Measurements from ENCODE around the gene TRIM14. TPM values are rescaled to one million over a fixed set of nuclear protein-coding genes. Genes with fewer than 3 reads are reported as not detected.
A peak's percentile ranks its signal among the peaks of the same experiment; 100 is the strongest.
"Not testable (repeated sequence)": the region's sequence is repeated elsewhere in the genome, so short reads cannot be mapped to it uniquely, and the experiment has no call there.

Gene TRIM14
- total RNA-seq, 1 donor from 2014 or later = 41.5 TPM

DNA sequence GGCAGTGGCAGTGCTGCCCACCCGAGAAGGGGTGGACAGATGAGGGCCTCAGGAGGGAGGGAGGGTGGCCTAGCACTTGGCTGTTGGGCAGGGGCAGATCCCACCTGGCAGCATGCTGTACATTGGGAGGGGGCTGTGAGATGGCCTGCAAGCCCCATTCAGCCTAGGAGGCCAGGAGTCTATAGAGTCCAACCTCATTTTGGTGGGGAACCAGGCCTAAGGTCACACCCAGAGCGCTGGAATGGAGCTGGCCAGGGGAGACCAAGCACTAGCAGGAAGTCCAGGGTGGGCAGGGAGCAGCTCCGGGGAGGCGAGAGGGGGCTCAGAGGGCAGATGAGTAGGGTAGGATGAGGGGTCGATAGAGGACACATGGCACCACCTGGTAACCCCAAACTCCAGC, 22.9 kb downstream of the TRIM14 start:
- no peak overlapping the region for H3K4me3 Mint-ChIP-seq (ENCODE audit: low read depth)
- peaks cover 66% of the 10 kb centered on the region for H3K36me3 Mint-ChIP-seq (ENCODE audit: low read depth)
- H3K9me3 Mint-ChIP-seq = no peaks in the 10 kb centered on the region
- DNase-seq (ENCODE audit: low spot score) = no peak
- intact Hi-C loops (cut with micrococcal nuclease) = no loop called here
- H3K4me1 Mint-ChIP-seq (ENCODE audit: low read depth) = peaks cover 42% of the 10 kb centered on the region
- H3K27ac Mint-ChIP-seq = peak overlapping the region; percentile 39
- no peaks in the 10 kb centered on the region for H3K27me3 Mint-ChIP-seq (ENCODE audit: low read depth)

- peaks cover 38% of the 10 kb centered on the region for H3K4me1 Mint-ChIP-seq (ENCODE audit: low read depth)
These were observed 23.6 kb downstream of the TRIM14 start for GRCh38 chr9:98095401-98095800.

DNA sequence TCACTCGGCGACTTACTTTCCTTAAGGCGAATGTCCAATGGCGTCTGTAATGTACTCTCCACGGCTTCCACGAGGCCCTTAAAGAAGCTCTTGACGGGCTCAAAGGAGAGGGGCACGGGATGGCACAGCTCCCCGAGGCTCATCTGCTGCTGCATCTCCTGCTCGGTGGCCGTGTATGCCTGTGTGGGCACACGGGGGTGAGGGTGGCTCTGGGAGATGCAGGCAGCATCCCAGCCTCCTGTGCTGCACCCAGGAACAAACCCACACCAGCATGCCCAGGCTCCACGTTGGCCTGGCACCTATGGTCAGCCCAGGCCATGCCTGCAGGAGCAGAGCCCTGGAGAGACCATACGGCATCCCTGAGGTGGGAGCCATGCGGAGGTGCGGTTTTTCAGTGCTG, 24.2 kb downstream of the TRIM14 start:
- Mint-ChIP-seq H3K4me3 (ENCODE audit: low read depth) (no peak overlapping the region), H3K9me3 (no peaks in the 10 kb centered on the region), H3K36me3 (ENCODE audit: low read depth) (peaks cover 64% of the 10 kb centered on the region), H3K4me1 (ENCODE audit: low read depth) (peaks cover 35% of the 10 kb centered on the region), H3K27me3 (ENCODE audit: low read depth) (no peaks in the 10 kb centered on the region), H3K27ac (peak overlapping the region; percentile 32)
- intact Hi-C loops (cut with micrococcal nuclease) = no loop called here
- DNase-seq (ENCODE audit: low spot score) = no peak

More at GRCh38 chr9:98095401-98095800, 23.6 kb downstream of the TRIM14 start:
- H3K36me3 Mint-ChIP-seq (ENCODE audit: low read depth) = peaks cover 65% of the 10 kb centered on the region
- H3K9me3 Mint-ChIP-seq = no peaks in the 10 kb centered on the region
- intact Hi-C loops (cut with micrococcal nuclease) = no loop called here
- no peak overlapping the region for H3K4me3 Mint-ChIP-seq (ENCODE audit: low read depth)
- H3K27me3 Mint-ChIP-seq (ENCODE audit: low read depth) = no peaks in the 10 kb centered on the region
- DNase-seq (ENCODE audit: low spot score) = no peak
- H3K27ac Mint-ChIP-seq = no peak overlapping the region

DNA sequence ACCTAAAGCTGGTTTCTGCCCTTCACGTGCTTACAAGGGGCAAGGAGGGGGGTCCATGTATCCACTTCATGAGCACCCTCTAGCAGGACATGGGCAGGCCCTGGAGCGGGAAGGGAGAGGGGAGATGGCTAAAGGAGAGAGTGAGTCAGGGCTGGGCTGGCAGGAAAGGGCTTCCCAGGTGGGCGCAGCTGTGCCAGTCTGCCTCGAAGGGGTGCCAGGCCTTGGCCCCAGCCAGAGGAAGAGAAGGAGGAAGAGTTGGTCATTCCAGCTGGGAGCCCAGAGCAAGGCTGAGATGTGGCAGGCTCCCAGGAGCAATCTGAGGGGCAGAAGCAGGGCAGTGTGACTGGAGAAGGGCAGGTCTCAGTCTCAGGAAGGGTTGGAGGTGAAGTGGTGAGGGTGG, 24.7 kb downstream of the TRIM14 start:
- no peak for DNase-seq (ENCODE audit: low spot score)
- Mint-ChIP-seq H3K9me3 (no peaks in the 10 kb centered on the region), H3K36me3 (ENCODE audit: low read depth) (peaks cover 67% of the 10 kb centered on the region), H3K27me3 (ENCODE audit: low read depth) (no peaks in the 10 kb centered on the region), H3K4me1 (ENCODE audit: low read depth) (peaks cover 35% of the 10 kb centered on the region), H3K4me3 (ENCODE audit: low read depth) (no peak overlapping the region), H3K27ac (peak overlapping the region; percentile 32)
- intact Hi-C loops (cut with micrococcal nuclease) = no loop called here

DNA sequence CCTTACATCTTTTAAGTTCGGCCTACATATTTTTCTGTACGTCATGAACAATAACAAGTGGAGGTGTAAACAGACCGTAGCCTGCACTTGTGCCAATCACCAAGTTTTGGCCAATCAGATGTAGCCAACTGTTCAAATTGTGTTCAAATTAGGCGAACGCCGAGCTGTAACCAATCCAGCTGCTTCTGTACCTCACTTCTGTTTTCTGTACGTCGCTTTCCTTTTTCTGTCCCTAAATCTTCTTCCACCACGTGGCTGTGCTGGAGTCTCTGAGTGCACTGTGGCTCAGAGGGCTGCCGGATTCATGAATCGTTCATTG, 26.4 kb downstream of the TRIM14 start:
- Mint-ChIP-seq H3K27ac (peak overlapping the region; percentile 64), H3K4me1 (ENCODE audit: low read depth) (peaks cover 30% of the 10 kb centered on the region), H3K27me3 (ENCODE audit: low read depth) (no peaks in the 10 kb centered on the region), H3K4me3 (ENCODE audit: low read depth) (no peak overlapping the region), H3K9me3 (no peaks in the 10 kb centered on the region), H3K36me3 (ENCODE audit: low read depth) (peaks cover 65% of the 10 kb centered on the region)
- intact Hi-C loops (cut with micrococcal nuclease) = no loop called here
- DNase-seq (ENCODE audit: low spot score) = no peak

GRCh38 chr9:98091735-98092612, 27.0 kb downstream of the TRIM14 start:
- Mint-ChIP-seq H3K36me3 (ENCODE audit: low read depth) (peaks cover 62% of the 10 kb centered on the region), H3K27ac (peak overlapping the region; percentile 54), H3K27me3 (ENCODE audit: low read depth) (no peaks in the 10 kb centered on the region), H3K4me1 (ENCODE audit: low read depth) (peaks cover 25% of the 10 kb centered on the region), H3K9me3 (no peaks in the 10 kb centered on the region), H3K4me3 (ENCODE audit: low read depth) (no peak overlapping the region)
- intact Hi-C loops (cut with micrococcal nuclease) = no loop called here
- DNase-seq (ENCODE audit: low spot score) = no peak

- H3K4me1 Mint-ChIP-seq (ENCODE audit: low read depth) = peaks cover 31% of the 10 kb centered on the region
- DNase-seq (ENCODE audit: low spot score); H3K9me3 Mint-ChIP-seq; intact Hi-C loops (cut with micrococcal nuclease); H3K4me3 Mint-ChIP-seq (ENCODE audit: low read depth); H3K27me3 Mint-ChIP-seq (ENCODE audit: low read depth); H3K27ac Mint-ChIP-seq: not testable (repeated sequence)
- peaks cover 62% of the 10 kb centered on the region for H3K36me3 Mint-ChIP-seq (ENCODE audit: low read depth)
These were observed 28.3 kb downstream of the TRIM14 start for GRCh38 chr9:98090674-98091073.

GRCh38 chr9:98087420-98088354, 31.3 kb downstream of the TRIM14 start:
- intact Hi-C loops (cut with micrococcal nuclease) = no loop called here
- Mint-ChIP-seq H3K9me3 (no peaks in the 10 kb centered on the region), H3K4me1 (ENCODE audit: low read depth) (peaks cover 19% of the 10 kb centered on the region), H3K36me3 (ENCODE audit: low read depth) (peaks cover 71% of the 10 kb centered on the region), H3K27ac (no peak overlapping the region), H3K4me3 (ENCODE audit: low read depth) (no peak overlapping the region), H3K27me3 (ENCODE audit: low read depth) (no peaks in the 10 kb centered on the region)
- no peak for DNase-seq (ENCODE audit: low spot score)

GRCh38 chr9:98086461-98086860, 32.6 kb downstream of the TRIM14 start:
- no peak for DNase-seq (ENCODE audit: low spot score)
- Mint-ChIP-seq H3K4me1 (ENCODE audit: low read depth) (peaks cover 25% of the 10 kb centered on the region), H3K4me3 (ENCODE audit: low read depth) (no peak overlapping the region), H3K36me3 (ENCODE audit: low read depth) (peaks cover 76% of the 10 kb centered on the region), H3K27ac (peak overlapping the region; percentile 24), H3K27me3 (ENCODE audit: low read depth) (no peaks in the 10 kb centered on the region), H3K9me3 (no peaks in the 10 kb centered on the region)
- intact Hi-C loops (cut with micrococcal nuclease) = no loop called here

DNA sequence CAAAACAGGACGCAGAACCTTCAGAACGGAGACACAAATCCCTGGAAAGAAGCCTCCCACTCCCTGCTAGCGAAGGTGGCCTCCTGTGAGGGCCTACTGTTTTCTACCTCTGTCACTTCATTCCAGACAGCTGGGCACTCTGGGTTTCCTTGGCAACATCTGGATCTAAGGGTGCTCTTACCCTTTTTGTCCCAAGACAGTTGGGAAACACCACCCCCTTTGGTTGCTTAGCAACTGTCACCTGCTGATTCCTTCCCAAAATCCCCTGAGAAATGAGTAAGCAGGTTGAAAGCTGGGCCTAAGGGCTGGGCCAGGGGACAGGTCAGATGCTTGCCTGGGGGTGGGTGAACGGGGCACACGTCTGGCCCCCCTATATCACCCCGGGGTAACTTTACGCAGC, 33.1 kb downstream of the TRIM14 start:
- no peaks in the 10 kb centered on the region for H3K27me3 Mint-ChIP-seq (ENCODE audit: low read depth)
- H3K4me1 Mint-ChIP-seq (ENCODE audit: low read depth) = peaks cover 30% of the 10 kb centered on the region
- intact Hi-C loops (cut with micrococcal nuclease) = no loop called here
- no peak for DNase-seq (ENCODE audit: low spot score)
- H3K9me3 Mint-ChIP-seq = no peaks in the 10 kb centered on the region
- H3K4me3 Mint-ChIP-seq (ENCODE audit: low read depth) = no peak overlapping the region
- H3K27ac Mint-ChIP-seq = peak overlapping the region; percentile 24
- peaks cover 82% of the 10 kb centered on the region for H3K36me3 Mint-ChIP-seq (ENCODE audit: low read depth)

- peaks cover 29% of the 10 kb centered on the region for H3K4me1 Mint-ChIP-seq (ENCODE audit: low read depth)
- no peak overlapping the region for H3K27ac Mint-ChIP-seq
- no peaks in the 10 kb centered on the region for H3K27me3 Mint-ChIP-seq (ENCODE audit: low read depth)
These were observed 34.0 kb downstream of the TRIM14 start for GRCh38 chr9:98085058-98085457.

DNA sequence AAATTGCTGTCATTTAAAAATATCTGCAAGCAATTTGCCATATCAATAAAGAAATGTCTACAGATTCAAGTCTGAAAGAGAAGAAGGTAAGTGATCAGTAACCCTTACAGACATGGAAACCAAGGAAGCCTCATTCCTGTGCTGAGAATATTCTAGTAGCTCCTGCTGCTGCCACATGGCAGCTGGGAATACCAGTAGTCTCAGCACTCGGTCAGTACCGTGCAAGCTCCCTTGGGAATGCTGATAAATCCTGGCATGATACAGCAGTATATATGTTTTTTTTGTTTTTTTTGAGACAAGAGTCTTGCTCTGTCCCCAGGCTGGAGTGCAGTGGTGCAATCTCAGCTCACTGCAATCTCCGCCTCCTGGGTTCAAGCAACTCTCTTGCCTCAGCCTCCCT, 34.6 kb downstream of the TRIM14 start:
- Mint-ChIP-seq H3K4me3 (ENCODE audit: low read depth) (no peak overlapping the region), H3K4me1 (ENCODE audit: low read depth) (peaks cover 26% of the 10 kb centered on the region), H3K9me3 (no peaks in the 10 kb centered on the region), H3K36me3 (ENCODE audit: low read depth) (peaks cover 84% of the 10 kb centered on the region), H3K27me3 (ENCODE audit: low read depth) (no peaks in the 10 kb centered on the region), H3K27ac (no peak overlapping the region)
- intact Hi-C loops (cut with micrococcal nuclease) = no loop called here
- DNase-seq (ENCODE audit: low spot score) = no peak

More at GRCh38 chr9:98085058-98085457, 34.0 kb downstream of the TRIM14 start:
- Mint-ChIP-seq H3K9me3 (no peaks in the 10 kb centered on the region), H3K36me3 (ENCODE audit: low read depth) (peaks cover 87% of the 10 kb centered on the region), H3K4me3 (ENCODE audit: low read depth) (no peak overlapping the region)
- DNase-seq (ENCODE audit: low spot score) = no peak
- intact Hi-C loops (cut with micrococcal nuclease) = no loop called here

All from activated T-helper 2 cell treated with anti-CD3 and anti-CD28 coated beads, Interferon-gamma antibody, Interleukin-2, Interleukin-4, amounts not matched to agents 10 μg/mL and 5 μg/mL and 100 μg/mL, durations not matched to agents 14 hours and 24 hours and 36 hours (primary cell).